Neural cell (in vitro differentiated cells): ENCODE measurements around the gene SPRED1.

ENCODE experiments used
- CTCF ChIP-seq: fragments of 450-650 bp; IDR thresholded peaks from 2 replicates; pipeline ENCODE4 v1.5.1; 2014; ENCODE audit warnings: antibody characterized with exemption, mild to moderate bottlenecking, moderate library complexity; ENCODE audit not compliant: poor library complexity, severe bottlenecking
- EP300 ChIP-seq: fragments of 450-650 bp; conservative IDR thresholded peaks from 2 replicates; pipeline ENCODE4 v1.6.1; 2014; ENCODE audit warnings: antibody characterized with exemption, mild to moderate bottlenecking, moderate library complexity; ENCODE audit not compliant: poor library complexity, severe bottlenecking
- EZH2 ChIP-seq: fragments of 200-600, 300-800 bp; shearing (Covaris generic), sonication (generic); IDR thresholded peaks from 2 replicates; pipeline ENCODE4 v1.6.1; 2014; ENCODE audit warnings: antibody characterized with exemption, low read length, borderline replicate concordance, mild to moderate bottlenecking; ENCODE audit not compliant: insufficient read depth, poor library complexity, severe bottlenecking
- MXI1 ChIP-seq: fragments of 450-650 bp; conservative IDR thresholded peaks from 2 replicates; pipeline ENCODE4 v1.6.1; 2014; ENCODE audit warnings: antibody characterized with exemption, mild to moderate bottlenecking; ENCODE audit not compliant: poor library complexity, severe bottlenecking
- TF ChIP-seq, protein P1 (sequence below): IDR thresholded peaks from 2 replicates; pipeline ENCODE4 v1.6.1; 2012; ENCODE audit warnings: borderline replicate concordance

DNA sequence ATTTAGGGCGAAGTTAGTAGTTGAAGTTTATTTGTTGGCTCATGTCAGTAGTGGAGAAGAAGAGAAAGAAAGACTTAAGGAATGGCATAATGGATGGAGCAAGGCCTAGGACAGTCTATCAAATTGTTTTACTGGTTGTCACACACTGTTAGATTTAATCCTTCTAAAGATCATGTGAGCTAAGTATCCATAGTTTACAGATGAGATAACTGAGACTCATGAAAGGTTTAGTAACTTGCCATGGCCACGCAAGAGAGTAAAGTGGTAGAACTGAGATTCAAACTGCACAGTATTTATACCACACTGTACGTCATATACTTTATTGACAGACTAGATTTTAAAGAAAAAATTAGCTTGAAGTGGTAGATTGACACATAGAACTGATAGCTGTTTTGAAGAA is 11.4 kb downstream of the SPRED1 start:
- TF ChIP-seq CTCF (no peak), EZH2 (no peak), EP300 (no peak), MXI1 (no peak)
- TF ChIP-seq, protein P1, sequence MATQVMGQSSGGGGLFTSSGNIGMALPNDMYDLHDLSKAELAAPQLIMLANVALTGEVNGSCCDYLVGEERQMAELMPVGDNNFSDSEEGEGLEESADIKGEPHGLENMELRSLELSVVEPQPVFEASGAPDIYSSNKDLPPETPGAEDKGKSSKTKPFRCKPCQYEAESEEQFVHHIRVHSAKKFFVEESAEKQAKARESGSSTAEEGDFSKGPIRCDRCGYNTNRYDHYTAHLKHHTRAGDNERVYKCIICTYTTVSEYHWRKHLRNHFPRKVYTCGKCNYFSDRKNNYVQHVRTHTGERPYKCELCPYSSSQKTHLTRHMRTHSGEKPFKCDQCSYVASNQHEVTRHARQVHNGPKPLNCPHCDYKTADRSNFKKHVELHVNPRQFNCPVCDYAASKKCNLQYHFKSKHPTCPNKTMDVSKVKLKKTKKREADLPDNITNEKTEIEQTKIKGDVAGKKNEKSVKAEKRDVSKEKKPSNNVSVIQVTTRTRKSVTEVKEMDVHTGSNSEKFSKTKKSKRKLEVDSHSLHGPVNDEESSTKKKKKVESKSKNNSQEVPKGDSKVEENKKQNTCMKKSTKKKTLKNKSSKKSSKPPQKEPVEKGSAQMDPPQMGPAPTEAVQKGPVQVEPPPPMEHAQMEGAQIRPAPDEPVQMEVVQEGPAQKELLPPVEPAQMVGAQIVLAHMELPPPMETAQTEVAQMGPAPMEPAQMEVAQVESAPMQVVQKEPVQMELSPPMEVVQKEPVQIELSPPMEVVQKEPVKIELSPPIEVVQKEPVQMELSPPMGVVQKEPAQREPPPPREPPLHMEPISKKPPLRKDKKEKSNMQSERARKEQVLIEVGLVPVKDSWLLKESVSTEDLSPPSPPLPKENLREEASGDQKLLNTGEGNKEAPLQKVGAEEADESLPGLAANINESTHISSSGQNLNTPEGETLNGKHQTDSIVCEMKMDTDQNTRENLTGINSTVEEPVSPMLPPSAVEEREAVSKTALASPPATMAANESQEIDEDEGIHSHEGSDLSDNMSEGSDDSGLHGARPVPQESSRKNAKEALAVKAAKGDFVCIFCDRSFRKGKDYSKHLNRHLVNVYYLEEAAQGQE: no peak
